BLaER1 (cell line): Measurements from ENCODE around the gene RAD18.

Experiments
- H3K27ac ChIP-seq: shearing (Covaris generic); formaldehyde crosslinking; 2 replicates; pipeline ENCODE4 v1.8.1; 2022
- H3K27me3 ChIP-seq: shearing (Covaris generic); formaldehyde crosslinking; 2 replicates; pipeline ENCODE4 v1.8.1; 2022
- H3K36me3 ChIP-seq: shearing (Covaris generic); formaldehyde crosslinking; 2 replicates; pipeline ENCODE4 v1.8.1; 2022
- H3K4me1 ChIP-seq: shearing (Covaris generic); formaldehyde crosslinking; 2 replicates; pipeline ENCODE4 v1.8.1; 2022
- H3K4me2 ChIP-seq: shearing (Covaris generic); formaldehyde crosslinking; 2 replicates; pipeline ENCODE4 v1.8.1; 2022
- H3K4me3 ChIP-seq: shearing (Covaris generic); formaldehyde crosslinking; 2 replicates; pipeline ENCODE4 v1.8.1; 2022
- H3K9ac ChIP-seq: shearing (Covaris generic); formaldehyde crosslinking; 2 replicates; pipeline ENCODE4 v1.8.1; 2022
- H3K9me3 ChIP-seq: shearing (Covaris generic); formaldehyde crosslinking; 2 replicates; pipeline ENCODE4 v1.8.1; 2022
- H4K20me1 ChIP-seq: shearing (Covaris generic); formaldehyde crosslinking; 2 replicates; pipeline ENCODE4 v1.8.1; 2022
- Cebpa-rat ChIP-seq: shearing (Covaris generic); IDR thresholded peaks from 2 replicates; pipeline ENCODE4 v1.8.1; 2022

Gene RAD18

GRCh38 chr3:8845641-8846040 is 117.6 kb downstream of the RAD18 start:
- no peak overlapping the region for H3K9ac ChIP-seq
- peaks cover 5% of the 10 kb centered on the region; the same call in 1 of the 2 replicates for H3K4me1 ChIP-seq
- no peak overlapping the region for H3K27ac ChIP-seq
- no peaks in the 10 kb centered on the region for H3K27me3 ChIP-seq
- H3K4me3 ChIP-seq: no peak overlapping the region
- no peaks in the 10 kb centered on the region for H4K20me1 ChIP-seq
- H3K4me2 ChIP-seq: no peak overlapping the region
- H3K36me3 ChIP-seq: 0 out of 2 replicates have a peak, but pooled peaks cover 6% of the 10 kb centered on the region
- no peak for TF ChIP-seq Cebpa-rat
- H3K9me3 ChIP-seq: no peaks in the 10 kb centered on the region

GRCh38 chr3:8843347-8843746 is 119.9 kb downstream of the RAD18 start:
- no peak overlapping the region for H3K9ac ChIP-seq
- peaks cover 11% of the 10 kb centered on the region; the same call in 1 of the 2 replicates for H3K36me3 ChIP-seq
- 0 out of 2 replicates have a peak overlapping the region, but pooled peaks have one; percentile 15 for H3K4me2 ChIP-seq
- no peak overlapping the region for H3K27ac ChIP-seq
- TF ChIP-seq Cebpa-rat: no peak
- H3K27me3 ChIP-seq: no peaks in the 10 kb centered on the region
- no peaks in the 10 kb centered on the region for H3K9me3 ChIP-seq
- H4K20me1 ChIP-seq: no peaks in the 10 kb centered on the region
- H3K4me1 ChIP-seq: peaks cover 5% of the 10 kb centered on the region; the same call in 1 of the 2 replicates
- H3K4me3 ChIP-seq: no peak overlapping the region

- Histone ChIP-seq H3K36me3 (peaks cover 7% of the 10 kb centered on the region; the same call in 1 of the 2 replicates), H3K27ac (no peak overlapping the region), H3K9ac (no peak overlapping the region), H3K9me3 (no peaks in the 10 kb centered on the region), H3K4me1 (peaks cover 5% of the 10 kb centered on the region; the same call in 1 of the 2 replicates), H4K20me1 (no peaks in the 10 kb centered on the region), H3K4me3 (no peak overlapping the region), H3K27me3 (no peaks in the 10 kb centered on the region), H3K4me2 (no peak overlapping the region)
- TF ChIP-seq Cebpa-rat: no peak
These were observed 121.0 kb downstream of the RAD18 start for GRCh38 chr3:8842293-8842692.

- no peaks in the 10 kb centered on the region for H4K20me1 ChIP-seq
- no peak overlapping the region for H3K27ac ChIP-seq
- peaks cover 7% of the 10 kb centered on the region; the same call in 1 of the 2 replicates for H3K36me3 ChIP-seq
- H3K4me3 ChIP-seq: no peak overlapping the region
- H3K4me1 ChIP-seq: peaks cover 5% of the 10 kb centered on the region; the same call in 1 of the 2 replicates
- no peaks in the 10 kb centered on the region for H3K27me3 ChIP-seq
- no peaks in the 10 kb centered on the region for H3K9me3 ChIP-seq
- TF ChIP-seq Cebpa-rat: no peak
- H3K9ac ChIP-seq: no peak overlapping the region
- H3K4me2 ChIP-seq: no peak overlapping the region
These were observed 121.8 kb downstream of the RAD18 start for GRCh38 chr3:8841472-8841871.

- Histone ChIP-seq H3K27ac (no peak overlapping the region), H3K4me2 (no peak overlapping the region), H3K36me3 (peaks cover 7% of the 10 kb centered on the region; the same call in 1 of the 2 replicates), H3K27me3 (no peaks in the 10 kb centered on the region), H3K9me3 (no peaks in the 10 kb centered on the region), H3K4me3 (no peak overlapping the region), H3K9ac (no peak overlapping the region), H4K20me1 (no peaks in the 10 kb centered on the region), H3K4me1 (peaks cover 5% of the 10 kb centered on the region; the same call in 1 of the 2 replicates)
- TF ChIP-seq Cebpa-rat: no peak
These were observed 122.7 kb downstream of the RAD18 start for GRCh38 chr3:8840556-8840955.

GRCh38 chr3:8839607-8840325 is 123.5 kb downstream of the RAD18 start:
- Histone ChIP-seq H4K20me1 (no peaks in the 10 kb centered on the region), H3K4me2 (no peak overlapping the region), H3K27me3 (no peaks in the 10 kb centered on the region), H3K4me3 (no peak overlapping the region), H3K4me1 (peaks cover 5% of the 10 kb centered on the region; the same call in 1 of the 2 replicates), H3K27ac (no peak overlapping the region), H3K36me3 (peaks cover 7% of the 10 kb centered on the region; the same call in 1 of the 2 replicates), H3K9me3 (no peaks in the 10 kb centered on the region), H3K9ac (no peak overlapping the region)
- TF ChIP-seq Cebpa-rat: no peak

GRCh38 chr3:8838765-8839423 is 124.4 kb downstream of the RAD18 start:
- no peaks in the 10 kb centered on the region for H3K9me3 ChIP-seq
- H3K4me1 ChIP-seq: peaks cover 5% of the 10 kb centered on the region; the same call in 1 of the 2 replicates
- H3K9ac ChIP-seq: no peak overlapping the region
- no peak for TF ChIP-seq Cebpa-rat
- H4K20me1 ChIP-seq: no peaks in the 10 kb centered on the region
- no peaks in the 10 kb centered on the region for H3K27me3 ChIP-seq
- no peak overlapping the region for H3K27ac ChIP-seq
- no peak overlapping the region for H3K4me3 ChIP-seq
- no peak overlapping the region for H3K4me2 ChIP-seq
- peaks cover 7% of the 10 kb centered on the region; the same call in 1 of the 2 replicates for H3K36me3 ChIP-seq

GRCh38 chr3:8838234-8838633 is 125.0 kb downstream of the RAD18 start:
- Histone ChIP-seq H3K4me3 (no peak overlapping the region), H3K36me3 (peaks cover 7% of the 10 kb centered on the region; the same call in 1 of the 2 replicates), H4K20me1 (no peaks in the 10 kb centered on the region), H3K27me3 (no peaks in the 10 kb centered on the region), H3K9me3 (no peaks in the 10 kb centered on the region), H3K4me2 (no peak overlapping the region), H3K9ac (no peak overlapping the region), H3K4me1 (peaks cover 1% of the 10 kb centered on the region; the same call in 1 of the 2 replicates), H3K27ac (no peak overlapping the region)
- TF ChIP-seq Cebpa-rat: no peak

GRCh38 chr3:8837162-8837561 is 126.1 kb downstream of the RAD18 start:
- H3K36me3 ChIP-seq: peaks cover 7% of the 10 kb centered on the region; the same call in 1 of the 2 replicates
- no peaks in the 10 kb centered on the region for H3K27me3 ChIP-seq
- no peaks in the 10 kb centered on the region for H4K20me1 ChIP-seq
- TF ChIP-seq Cebpa-rat: no peak
- H3K27ac ChIP-seq: no peak overlapping the region
- no peak overlapping the region for H3K9ac ChIP-seq
- H3K9me3 ChIP-seq: no peaks in the 10 kb centered on the region
- no peak overlapping the region for H3K4me3 ChIP-seq
- no peaks in the 10 kb centered on the region for H3K4me1 ChIP-seq
- no peak overlapping the region for H3K4me2 ChIP-seq

- no peak for TF ChIP-seq Cebpa-rat
- Histone ChIP-seq H3K4me3 (no peak overlapping the region), H3K4me1 (no peaks in the 10 kb centered on the region), H3K36me3 (peaks cover 7% of the 10 kb centered on the region; the same call in 1 of the 2 replicates), H3K27ac (no peak overlapping the region), H3K4me2 (no peak overlapping the region), H3K9ac (no peak overlapping the region), H4K20me1 (no peaks in the 10 kb centered on the region), H3K27me3 (no peaks in the 10 kb centered on the region), H3K9me3 (no peaks in the 10 kb centered on the region)
These were observed 127.2 kb downstream of the RAD18 start for GRCh38 chr3:8836096-8836495.
